Measurements from ENCODE around the gene RALGAPA2. TPM values are rescaled to one million over a fixed set of nuclear protein-coding genes. Genes with fewer than 3 reads are reported as not detected.
A peak's percentile ranks its signal among the peaks of the same experiment; 100 is the strongest.

Gene RALGAPA2
- total and polyA plus RNA-seq, 2 of the 13 experiments (the other 11 are each of a cell fraction or from before 2014, with no cell fraction given) = 13.8 to 17.7 TPM

GRCh38 chr20:20487811-20488210 lies 224.6 kb downstream of the RALGAPA2 start:
- Histone ChIP-seq H3K27ac (ENCODE audit: extremely low read length, insufficient read depth, low read length) (no peak overlapping the region), H3K27me3 (ENCODE audit: control insufficient read depth in 1 of 2, insufficient read depth in 2 of 2, low read length in 2 of 2) (no peaks in the 10 kb centered on the region), H3K9me3 (ENCODE audit: low read length) (no peaks in the 10 kb centered on the region), H2AFZ (ENCODE audit: low read length) (no peak overlapping the region), H3K4me1 (ENCODE audit: insufficient read depth, low read length) (peaks cover 15% of the 10 kb centered on the region), H3K9ac (ENCODE audit: insufficient read depth, low read depth, low read length) (no peak overlapping the region), H3K4me3 (replicated peaks in 1 of 3; ENCODE audit: insufficient read depth in 1 of 3, low read depth in 2 of 3, low read length in 3 of 3) (no peak overlapping the region), H3K4me2 (ENCODE audit: low read depth, low read length) (no peak overlapping the region), H4K20me1 (ENCODE audit: insufficient read depth, low read length) (no peaks in the 10 kb centered on the region), H3K79me2 (ENCODE audit: insufficient read depth, low read length) (no peaks in the 10 kb centered on the region), H3K36me3 (replicated peaks in 1 of 2; ENCODE audit: control insufficient read depth in 1 of 2, insufficient read depth in 2 of 2, low read length in 2 of 2) (peaks cover 0 to 4% of the 10 kb centered on the region in 2 experiments; a peak in 4 of 5 replicates)
- WGBS (ENCODE audit: low lambda C conversion rate) = 96% methylated on average over 5 of the region's 5 CpGs
- no TSS peak for BruUV-seq (replicated peaks)
- FAIRE-seq = no peak
- TF ChIP-seq ZNF333 (CRISPR knock-in tag; IDR thresholded peaks at IDR 0.05; ENCODE audit: borderline replicate concordance) = no peak
- TF ChIP-seq, protein P1, sequence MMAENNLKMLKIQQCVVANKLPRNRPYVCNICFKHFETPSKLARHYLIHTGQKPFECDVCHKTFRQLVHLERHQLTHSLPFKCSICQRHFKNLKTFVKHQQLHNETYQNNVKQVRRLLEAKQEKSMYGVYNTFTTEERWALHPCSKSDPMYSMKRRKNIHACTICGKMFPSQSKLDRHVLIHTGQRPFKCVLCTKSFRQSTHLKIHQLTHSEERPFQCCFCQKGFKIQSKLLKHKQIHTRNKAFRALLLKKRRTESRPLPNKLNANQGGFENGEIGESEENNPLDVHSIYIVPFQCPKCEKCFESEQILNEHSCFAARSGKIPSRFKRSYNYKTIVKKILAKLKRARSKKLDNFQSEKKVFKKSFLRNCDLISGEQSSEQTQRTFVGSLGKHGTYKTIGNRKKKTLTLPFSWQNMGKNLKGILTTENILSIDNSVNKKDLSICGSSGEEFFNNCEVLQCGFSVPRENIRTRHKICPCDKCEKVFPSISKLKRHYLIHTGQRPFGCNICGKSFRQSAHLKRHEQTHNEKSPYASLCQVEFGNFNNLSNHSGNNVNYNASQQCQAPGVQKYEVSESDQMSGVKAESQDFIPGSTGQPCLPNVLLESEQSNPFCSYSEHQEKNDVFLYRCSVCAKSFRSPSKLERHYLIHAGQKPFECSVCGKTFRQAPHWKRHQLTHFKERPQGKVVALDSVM (CRISPR knock-in tag; IDR thresholded peaks at IDR 0.05) = peak; percentile 36; the same call in 1 of the 2 replicates
- in situ Hi-C loops (cut with HindIII; ENCODE audit: extremely low pct_ligation_motif_present, low pct_unique_long_range_greater_than_20kb) = no loop called here
- ChIA-PET CTCF (ENCODE audit: low intra/inter-chr PET ratio, low total read pairs) (no interaction called here), POLR2A (no interaction called here)
- intact Hi-C loops (cut with micrococcal nuclease; ENCODE audit: unreplicated experiment) = no loop called here
- DNase-seq (ENCODE audit: low spot score) = no peak
- ATAC-seq = no peak

GRCh38 chr20:20483328-20483727 lies 229.1 kb downstream of the RALGAPA2 start:
- Histone ChIP-seq H3K36me3 (replicated peaks in 1 of 2; ENCODE audit: control insufficient read depth in 1 of 2, insufficient read depth in 2 of 2, low read length in 2 of 2) (0 out of 5 replicates have a peak, but pooled peaks cover 0 to 1% of the 10 kb centered on the region in 2 experiments), H3K9ac (ENCODE audit: insufficient read depth, low read depth, low read length) (no peak overlapping the region), H3K27ac (ENCODE audit: extremely low read length, insufficient read depth, low read length) (no peak overlapping the region), H4K20me1 (ENCODE audit: insufficient read depth, low read length) (no peaks in the 10 kb centered on the region), H3K27me3 (ENCODE audit: control insufficient read depth in 1 of 2, insufficient read depth in 2 of 2, low read length in 2 of 2) (no peaks in the 10 kb centered on the region), H2AFZ (ENCODE audit: low read length) (no peak overlapping the region), H3K4me3 (replicated peaks in 1 of 3; ENCODE audit: insufficient read depth in 1 of 3, low read depth in 2 of 3, low read length in 3 of 3) (no peak overlapping the region), H3K9me3 (ENCODE audit: low read length) (no peaks in the 10 kb centered on the region), H3K79me2 (ENCODE audit: insufficient read depth, low read length) (no peaks in the 10 kb centered on the region), H3K4me2 (ENCODE audit: low read depth, low read length) (no peak overlapping the region), H3K4me1 (ENCODE audit: insufficient read depth, low read length) (peaks cover 25% of the 10 kb centered on the region)
- intact Hi-C loops (cut with micrococcal nuclease; ENCODE audit: unreplicated experiment) (no loop called here), in situ Hi-C loops (cut with HindIII; ENCODE audit: extremely low pct_ligation_motif_present, low pct_unique_long_range_greater_than_20kb) (no loop called here)
- DNase-seq (ENCODE audit: low spot score) (no peak), ATAC-seq (no peak), FAIRE-seq (no peak)
- ChIA-PET CTCF (ENCODE audit: low intra/inter-chr PET ratio, low total read pairs) (no interaction called here), POLR2A (no interaction called here)
- WGBS (ENCODE audit: low lambda C conversion rate) = 90% methylated on average over 2 of the region's 2 CpGs
- BruUV-seq (replicated peaks) = no TSS peak
- no peak for TF ChIP-seq CBX1 (IDR thresholded peaks at IDR 0.05; ENCODE audit: low read depth)
- no peak for TF ChIP-seq NFKBIZ (CRISPR knock-in tag; IDR thresholded peaks at IDR 0.05)
- no peak for TF ChIP-seq NR3C1 (CRISPR knock-in tag; IDR thresholded peaks at IDR 0.05)
- no peak for TF ChIP-seq GATAD1 (CRISPR knock-in tag; IDR thresholded peaks at IDR 0.05)
- no peak for TF ChIP-seq YEATS2 (CRISPR knock-in tag; IDR thresholded peaks at IDR 0.05; ENCODE audit: borderline replicate concordance)
- no peak for TF ChIP-seq ARNT2 (CRISPR knock-in tag; IDR thresholded peaks at IDR 0.05; ENCODE audit: low read depth)

All from HepG2 (cell line).